K562 (cell line): ENCODE results near the gene THADA. TPM values are rescaled to one million over a fixed set of nuclear protein-coding genes. Genes with fewer than 3 reads are reported as not detected.

Experiments
- CHD2 ChIP-seq: IDR thresholded peaks from 2 replicates; pipeline ENCODE4 v1.6.1; 2011; ENCODE audit warnings: low read depth, low read length
- CREB3L1 ChIP-seq: fragments of 450-650 bp; IDR thresholded peaks from 2 replicates; pipeline ENCODE4 v1.6.1; 2014; ENCODE audit warnings: low read depth, mild to moderate bottlenecking, moderate library complexity, borderline replicate concordance
- CSDE1 ChIP-seq, 2 experiments: fragments of 450-650 bp; IDR thresholded peaks; 2 replicates each; pipeline ENCODE4 v1.6.1; 2016; ENCODE audit warnings: mild to moderate bottlenecking in 1 of 2
- EZH2 ChIP-seq: IDR thresholded peaks from 2 replicates; pipeline ENCODE4 v1.6.1; 2012; ENCODE audit warnings: low read depth, mild to moderate bottlenecking, inconsistent platforms, low read length, borderline replicate concordance
- GATAD2B ChIP-seq: fragments of 450-650 bp; IDR thresholded peaks from 2 replicates; pipeline ENCODE4 v1.6.1; 2017; ENCODE audit warnings: mild to moderate bottlenecking, borderline replicate concordance
- HCFC1 ChIP-seq: IDR thresholded peaks from 2 replicates; pipeline ENCODE4 v1.6.1; 2012; ENCODE audit warnings: low read depth, low read length, improper control_type of control experiment
- HNRNPK ChIP-seq: fragments of 200-400 bp; formaldehyde crosslinking; IDR thresholded peaks from one replicate; pipeline ENCODE4 v1.6.1; 2018; ENCODE audit warnings: mild to moderate bottlenecking, low read depth, low read length; ENCODE audit not compliant: poor library complexity, severe bottlenecking
- ID3 ChIP-seq, 2 experiments: fragments of 250-450 bp in 1 of 2; fragments of 450-650 bp in 1 of 2; sonication (Bioruptor Pico) in 1 of 2; IDR thresholded peaks; 2 replicates each; pipeline versions ENCODE4 v1.6.1 to v1.8.0; 2016 to 2021; ENCODE audit warnings: mild to moderate bottlenecking in 2 of 2, moderate library complexity in 2 of 2, missing compliant biosample characterization in 1 of 2, missing genetic modification characterization in 1 of 2
- KAT8 ChIP-seq: fragments of 450-650 bp; IDR thresholded peaks from 2 replicates; pipeline ENCODE4 v1.6.1; 2016; ENCODE audit warnings: low read depth, mild to moderate bottlenecking
- MYBL2 ChIP-seq, 2 experiments: fragments of 450-650 bp in 1 of 2; sonication (generic) in 1 of 2; formaldehyde crosslinking in 1 of 2; IDR thresholded peaks; 2 replicates each; pipeline versions ENCODE4 v1.6.1 to v1.8.1; 2017 to 2022; ENCODE audit warnings: borderline replicate concordance in 1 of 2, inconsistent platforms in 1 of 2, low read depth in 1 of 2, mild to moderate bottlenecking in 1 of 2, missing genetic modification reagents in 1 of 2, moderate library complexity in 1 of 2
- PML ChIP-seq: IDR thresholded peaks from 2 replicates; pipeline ENCODE4 v1.6.1; 2012; ENCODE audit warnings: low read length, inconsistent platforms
- RNF2 ChIP-seq: sonication (generic); IDR thresholded peaks from 2 replicates; pipeline ENCODE4 v1.6.1; 2016
- RUNX1 ChIP-seq: sonication (generic); IDR thresholded peaks from 2 replicates; pipeline ENCODE4 v1.6.1; 2016; ENCODE audit warnings: antibody characterized with exemption, low read depth
- TFAM ChIP-seq: fragments of 250-450 bp; sonication (Bioruptor Pico); conservative IDR thresholded peaks from 2 replicates; pipeline ENCODE4 v1.5.0; 2021; ENCODE audit warnings: mild to moderate bottlenecking, moderate library complexity
- TSC22D4 ChIP-seq: fragments of 450-650 bp; IDR thresholded peaks from 2 replicates; pipeline ENCODE4 v1.6.1; 2016; ENCODE audit warnings: missing genetic modification characterization, missing biosample characterization, control low read depth
- USF1 ChIP-seq: sonication (generic); formaldehyde crosslinking; IDR thresholded peaks from 2 replicates; pipeline ENCODE4 v1.9.0; 2022; ENCODE audit warnings: mild to moderate bottlenecking, missing genetic modification reagents
- ZFP36 ChIP-seq: fragments of 150-350 bp; IDR thresholded peaks from 2 replicates; pipeline ENCODE4 v1.6.1; 2018; ENCODE audit warnings: low read length, low read depth; ENCODE audit not compliant: partially characterized antibody
- ZNF124 ChIP-seq: sonication (generic); formaldehyde crosslinking; IDR thresholded peaks from 2 replicates; pipeline ENCODE4 v1.8.1; 2022; ENCODE audit warnings: missing genetic modification reagents
- ZNF3 ChIP-seq: fragments of 250-450 bp; sonication (Bioruptor Pico); IDR thresholded peaks from 2 replicates; pipeline ENCODE4 v1.5.0; 2021; ENCODE audit warnings: mild to moderate bottlenecking, moderate library complexity
- polyA plus RNA-seq, 8 experiments: library from polyadenylated mRNA; depleted of rRNA in 4 of 8; stranded (reverse) in 5 of 8; unstranded in 3 of 8; fragments of >200 nt; fragmentation: Nextera tagmentation in 2 of 8; fragmentation: Illumina TruSeq in 1 of 8; extraction: Ambion mirVana in 2 of 8; extraction: Trizol in 1 of 8; gene quantifications; 2 replicates each; pipeline versions ENCODE4 v1.2.1 to v1.2.3, GENCODE V29; 2011 to 2014; ENCODE audit warnings: inconsistent platforms in 1 of 8, missing spikeins in 1 of 8
- total RNA-seq, 7 experiments: library from RNA; depleted of rRNA in 6 of 7; stranded (reverse); fragments of >200 nt in 6 of 7; fragmentation: Illumina TruSeq in 2 of 7; extraction: Trizol in 2 of 7; gene quantifications; 2 replicates each; pipeline versions ENCODE4 v1.2.1 to v1.2.3, GENCODE V29; 2011 to 2021; ENCODE audit warnings: low replicate concordance in 1 of 7

THADA gene
- total and polyA plus RNA-seq, 9 of the 15 experiments (the other 6 are each of a cell fraction or from before 2014, with no cell fraction given), result 17.8 to 34.7 (median 31.9) TPM

DNA sequence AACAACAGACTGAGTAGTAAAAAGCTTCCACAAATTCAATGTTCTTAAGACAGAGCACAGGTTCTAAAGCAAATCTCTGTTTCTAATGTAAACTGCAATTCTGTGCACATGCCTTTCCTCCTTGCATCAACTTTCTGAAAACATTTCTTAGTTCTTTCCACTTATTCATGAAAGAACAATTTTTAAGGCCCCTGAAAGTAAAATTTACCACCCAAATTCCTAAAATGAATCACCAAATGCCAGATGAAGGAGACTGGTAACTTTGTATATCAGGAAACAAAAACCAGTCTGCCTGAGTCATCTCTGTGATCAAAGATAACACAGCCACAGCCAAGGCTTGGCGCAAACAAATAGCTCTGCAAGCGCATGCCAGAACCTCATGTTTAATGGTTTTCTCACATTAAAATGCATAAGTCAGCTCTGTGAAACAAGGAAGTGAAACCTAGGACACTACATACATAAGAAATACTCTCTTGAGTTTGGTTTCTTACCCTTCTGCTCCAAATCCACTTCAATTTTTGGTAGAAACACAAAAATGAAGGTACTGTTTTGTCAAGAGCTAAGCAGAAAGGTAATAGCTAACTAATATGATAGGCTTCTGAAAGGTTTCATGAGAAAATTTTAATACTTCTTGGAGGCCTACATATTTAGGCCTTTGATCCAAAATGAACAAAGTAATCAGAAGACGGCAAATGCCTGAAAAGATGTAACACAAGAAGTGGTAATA lies 169.4 kb downstream of the THADA start (continued):
- TF ChIP-seq CREB3L1 (0 out of 2 replicates have a peak, but pooled peaks have one; percentile 25), PML (peak; percentile 53; the same call in 1 of the 2 replicates), GATAD2B (no peak), HCFC1 (0 out of 2 replicates have a peak, but pooled peaks have one; percentile 20), RUNX1 (no peak), CHD2 (no peak), USF1 (no peak), EZH2 (no peak), ZNF3 (CRISPR knock-in tag) (no peak), KAT8 (no peak), TFAM (CRISPR knock-in tag) (no peak), ID3 (CRISPR knock-in tag; IDR thresholded peaks at IDR 0.05) (no peak), ID3 (tag; IDR thresholded peaks at IDR 0.05) (no peak), ZFP36 (no peak), CSDE1 (IDR thresholded peaks at IDR 0.05) (no peak), ZNF124 (no peak), RNF2 (peak; percentile 33; the same call in 1 of the 2 replicates), HNRNPK (no peak), TSC22D4 (tag) (no peak), MYBL2 (IDR thresholded peaks at IDR 0.05; ENCODE audit: low read depth) (no peak), MYBL2 (CRISPR knock-in tag; IDR thresholded peaks at IDR 0.05; ENCODE audit: borderline replicate concordance) (no peak)
